DND-41 (cell line): Measurements from ENCODE around the gene ABHD17A.

Experiments
- CTCF ChIP-seq: IDR thresholded peaks from 2 replicates; pipeline ENCODE4 v1.5.1; 2012; ENCODE audit warnings: borderline replicate concordance, low read length, moderate library complexity, mild to moderate bottlenecking; ENCODE audit not compliant: poor library complexity, severe bottlenecking; ENCODE audit errors: extremely low read depth
- EZH2 ChIP-seq: IDR thresholded peaks from 3 replicates; pipeline ENCODE4 v1.6.1; 2012; ENCODE audit warnings: borderline replicate concordance, low read depth, mild to moderate bottlenecking, moderate library complexity, low read length, inconsistent platforms; ENCODE audit not compliant: severe bottlenecking

GRCh38 chr19:1867349-1867724, 18.0 kb downstream of the ABHD17A start:
- TF ChIP-seq CTCF (no peak), EZH2 (no peak)
